ENCODE data around the gene PDHX.
A peak's percentile ranks its signal among the peaks of the same experiment; 100 is the strongest.
"Not testable (repeated sequence)": the region's sequence is repeated elsewhere in the genome, so short reads cannot be mapped to it uniquely, and the experiment has no call there.

PDHX gene

DNA sequence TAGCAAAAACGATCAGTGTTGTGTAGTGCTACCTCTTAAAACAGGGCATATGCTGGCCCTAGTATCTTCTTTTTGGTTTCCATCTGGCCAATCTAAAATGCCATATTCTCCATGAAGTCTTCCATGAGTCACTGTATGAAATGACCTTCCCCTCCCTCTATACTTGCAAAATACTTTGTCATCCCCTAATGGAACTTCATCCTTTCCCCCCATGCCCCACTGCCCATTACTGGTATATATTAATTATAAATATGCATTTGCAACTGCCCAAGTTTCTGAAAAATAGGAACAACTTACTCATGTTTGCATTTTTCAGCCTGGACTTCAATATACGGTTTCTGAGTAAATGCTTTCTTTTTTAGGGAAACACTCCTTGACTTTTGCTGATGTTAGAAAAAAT lies 4.7 kb upstream of the PDHX start:
- DNase-seq: no peak

- not testable (repeated sequence) for DNase-seq
These were observed 2.9 kb upstream of the PDHX start for GRCh38 chr11:34913556-34913955.

DNA sequence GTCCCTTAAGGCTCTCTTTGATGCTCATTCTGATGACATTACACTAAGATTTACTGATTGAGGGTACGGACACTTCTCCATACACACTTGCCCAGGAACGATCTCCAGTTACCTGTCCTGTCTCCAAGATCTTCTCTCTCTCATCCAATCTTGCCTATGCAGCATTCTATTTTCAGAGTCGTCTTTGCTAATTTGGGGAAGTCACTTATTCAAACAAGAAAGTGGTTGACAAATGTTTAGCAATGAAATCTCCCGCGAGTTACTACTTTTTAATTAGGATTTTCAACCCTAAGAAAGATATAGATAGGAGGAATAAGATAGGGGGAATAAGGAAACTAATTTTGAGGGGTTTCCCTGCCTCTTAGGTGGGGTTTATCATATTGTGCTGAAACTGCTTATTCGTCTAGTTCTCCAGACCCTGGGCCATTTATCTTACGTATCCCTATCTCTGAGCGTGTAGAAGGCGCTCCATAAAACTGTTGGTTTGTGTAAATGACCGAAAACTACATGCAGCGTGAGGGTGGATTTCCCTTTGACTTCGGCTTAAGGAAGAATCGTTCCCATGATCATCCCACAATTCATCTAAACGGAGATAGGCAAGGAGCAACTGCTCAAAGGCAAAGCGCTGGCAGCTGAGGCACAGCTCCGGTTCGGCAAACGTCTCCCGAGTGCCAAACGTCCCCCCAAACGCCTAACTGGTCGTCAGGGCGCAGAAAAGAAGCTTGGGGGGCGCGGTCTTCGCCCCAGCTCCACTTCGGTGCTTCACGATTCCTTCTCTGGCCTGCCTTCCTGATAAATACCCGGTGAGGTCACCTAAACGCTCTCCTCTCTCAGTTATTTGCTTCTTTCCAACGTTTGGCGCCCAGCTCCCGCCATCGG lies 1.0 kb upstream of the PDHX start:
- peak; percentile 11 for DNase-seq

- DNase-seq: peak; percentile 15
These were observed 689 bp downstream of the PDHX start for GRCh38 chr11:34916843-34917770.

DNA sequence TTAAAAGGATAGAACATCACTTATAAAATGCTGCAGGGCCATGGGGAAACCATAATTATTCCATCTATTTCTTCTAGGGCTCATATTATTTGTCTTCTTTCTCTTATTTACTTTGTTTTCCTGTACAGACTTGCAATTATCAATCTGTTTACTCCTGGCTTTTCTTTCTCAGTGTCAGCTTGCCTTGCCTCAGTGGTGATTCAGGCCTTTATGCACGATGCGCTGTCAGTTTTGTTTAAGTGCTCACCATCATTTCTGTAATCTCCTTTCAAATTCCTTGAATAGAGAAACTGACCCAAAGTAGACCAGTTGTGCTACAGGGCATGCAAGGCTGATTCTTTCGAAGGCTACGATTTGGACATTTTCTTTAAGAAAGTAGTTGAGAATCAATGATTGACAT lies 4.7 kb downstream of the PDHX start:
- DNase-seq: no peak

- DNase-seq: no peak
These were observed 8.3 kb downstream of the PDHX start for GRCh38 chr11:34924714-34925113.

- DNase-seq: no peak
These were observed 9.8 kb downstream of the PDHX start for GRCh38 chr11:34926101-34926830.

GRCh38 chr11:34926831-34927132 lies 10.4 kb downstream of the PDHX start:
- DNase-seq: no peak

DNA sequence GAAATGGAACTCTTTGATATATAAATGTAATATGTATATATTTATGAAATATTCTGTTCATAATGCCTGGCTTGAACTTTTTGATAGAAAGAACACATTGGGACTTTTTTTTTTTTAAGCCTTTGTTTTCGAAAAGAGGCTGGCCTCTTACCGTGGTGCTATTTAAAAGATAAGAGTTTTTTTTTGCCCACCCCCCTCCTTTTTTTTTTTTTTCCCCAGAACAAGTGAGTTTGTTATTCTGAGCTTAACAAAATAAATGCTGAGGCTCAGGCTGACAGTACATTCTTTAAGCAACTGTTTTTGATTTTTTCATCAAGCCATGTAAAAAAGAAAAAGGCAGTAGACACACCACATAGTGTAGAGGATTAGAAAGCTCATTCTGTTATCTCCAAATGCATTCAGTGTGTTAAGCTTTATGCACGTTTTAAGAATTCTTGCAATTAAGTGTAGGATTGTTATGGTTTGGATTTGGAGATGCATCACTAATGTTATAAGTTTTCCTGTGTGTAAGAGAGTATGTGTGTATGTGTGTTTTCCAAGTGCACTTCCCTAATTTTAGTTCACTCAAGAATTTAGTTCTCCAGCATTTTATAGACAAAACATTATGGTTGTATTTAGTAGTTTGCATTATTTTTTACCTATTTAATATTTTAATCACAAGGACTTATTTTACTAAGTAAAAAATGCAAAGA lies 12.0 kb downstream of the PDHX start:
- no peak for DNase-seq

DNA sequence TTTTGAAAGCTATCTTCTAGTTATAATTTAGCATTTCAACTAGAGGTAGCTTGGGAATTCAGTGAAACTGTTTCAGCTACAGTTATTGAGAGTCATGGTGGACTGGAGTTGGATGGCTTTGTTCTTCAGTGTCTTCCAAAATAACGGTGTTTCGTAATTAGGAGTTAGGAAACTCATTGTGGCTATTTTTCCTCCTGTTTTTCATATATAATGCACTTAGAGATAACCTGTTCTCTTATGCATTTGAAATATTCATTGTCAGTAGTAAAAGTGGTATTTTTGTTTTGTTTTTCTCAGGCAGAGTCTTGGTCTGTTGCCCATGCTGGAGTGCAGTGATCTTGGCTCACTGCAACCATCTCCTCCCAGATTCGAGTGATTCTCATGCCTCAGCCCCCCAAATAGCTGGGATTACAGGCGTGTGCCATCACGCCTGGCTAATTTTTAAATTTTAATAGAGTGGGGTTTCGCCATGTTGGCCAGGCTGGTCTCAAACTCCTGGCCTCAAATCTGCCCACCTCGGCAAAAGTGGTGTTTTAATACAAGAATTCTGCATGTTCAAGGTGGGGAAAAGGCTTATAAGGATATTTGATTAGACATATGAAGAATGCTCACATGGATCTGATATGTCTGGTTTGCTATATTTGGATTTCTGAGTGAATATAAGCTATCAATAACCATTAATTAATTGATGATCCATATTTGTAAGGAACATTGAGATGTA lies 12.7 kb downstream of the PDHX start:
- no peak for DNase-seq

GRCh38 chr11:34929794-34930763 lies 13.7 kb downstream of the PDHX start:
- no peak for DNase-seq

- DNase-seq: no peak
These were observed 20.7 kb downstream of the PDHX start for GRCh38 chr11:34936945-34937629.

DNA sequence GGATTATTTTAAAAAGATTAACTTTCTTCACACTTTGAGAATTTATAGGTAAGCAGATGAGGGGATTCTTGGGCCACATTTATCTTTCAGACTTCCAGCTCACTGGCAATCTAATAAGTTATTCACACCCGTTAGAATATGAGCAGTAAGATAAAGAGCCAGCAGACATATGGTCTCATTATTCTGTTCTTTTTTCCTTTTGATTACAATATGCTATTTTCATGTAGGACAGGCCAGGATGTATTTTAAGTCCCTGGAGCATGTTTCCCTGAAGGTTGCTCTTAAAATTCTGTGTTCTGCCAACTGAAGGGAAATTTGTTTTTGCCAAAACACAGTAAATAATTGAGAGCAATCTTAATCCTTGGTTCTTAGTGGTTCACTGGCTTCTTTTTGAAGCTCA lies 22.2 kb downstream of the PDHX start:
- no peak for DNase-seq

GRCh38 chr11:34940026-34940677 lies 23.7 kb downstream of the PDHX start:
- no peak for DNase-seq

GRCh38 chr11:34941688-34942087 lies 25.3 kb downstream of the PDHX start:
- no peak for DNase-seq

GRCh38 chr11:34944692-34945091 lies 28.3 kb downstream of the PDHX start:
- no peak for DNase-seq

GRCh38 chr11:34948696-34949095 lies 32.3 kb downstream of the PDHX start:
- no peak for DNase-seq

DNA sequence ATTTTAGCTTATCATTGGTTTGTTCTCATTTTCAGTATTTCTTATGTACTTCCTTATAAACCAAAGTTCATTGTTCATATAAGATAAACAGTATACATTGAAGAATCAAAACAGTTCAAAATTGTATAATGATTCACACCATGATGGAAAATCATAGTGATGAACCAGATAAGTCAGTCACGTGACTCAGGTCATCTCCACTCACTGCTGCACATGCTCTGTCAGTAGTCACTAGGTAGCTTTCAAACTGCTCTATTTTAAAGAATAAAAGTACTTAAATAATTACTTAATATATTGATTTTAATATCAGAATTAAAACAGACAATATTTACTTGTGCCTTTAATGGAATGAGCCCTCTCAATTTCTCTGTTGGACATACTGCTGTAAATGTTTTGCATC lies 37.5 kb downstream of the PDHX start:
- DNase-seq: no peak

GRCh38 chr11:34957206-34957605 lies 40.8 kb downstream of the PDHX start:
- no peak for DNase-seq

DNA sequence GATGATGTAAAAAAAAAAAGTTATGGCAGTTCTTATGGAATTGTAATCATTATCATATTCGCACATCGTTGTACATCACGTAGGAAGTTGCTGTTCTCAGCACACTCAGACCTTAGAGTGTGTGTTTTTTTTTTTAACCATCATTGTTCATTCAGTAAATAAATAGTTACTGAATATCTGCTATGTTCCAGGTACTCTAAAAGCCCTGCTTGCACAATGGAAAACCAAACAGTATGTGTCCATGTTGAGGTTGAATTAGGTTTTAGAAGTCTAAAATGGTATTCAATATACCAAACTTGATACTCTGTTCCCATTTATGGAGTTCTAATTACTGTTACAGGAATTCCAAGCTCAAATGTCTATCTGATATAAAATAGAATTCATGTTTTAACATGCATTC lies 41.2 kb downstream of the PDHX start:
- no peak for DNase-seq

All from 8988T (cell line).